GM12865 (cell line): Measurements from ENCODE around the gene CPB1.

Source experiments
- DNase-seq: peaks from one replicate; pipeline ENCODE4 v3.0.0; 2010; ENCODE audit warnings: low read depth
- H3K4me3 ChIP-seq: 2 replicates; pipeline ENCODE4 v1.5.1; 2011; ENCODE audit warnings: mild to moderate bottlenecking, low read depth, low read length, control low read depth
- TF ChIP-seq, protein P1 (sequence below): IDR thresholded peaks from 2 replicates; pipeline ENCODE4 v1.5.1; 2011; ENCODE audit warnings: low read length, control low read depth, low read depth, inconsistent platforms; ENCODE audit not compliant: insufficient read depth; ENCODE audit errors: missing control alignments

Gene CPB1

DNA sequence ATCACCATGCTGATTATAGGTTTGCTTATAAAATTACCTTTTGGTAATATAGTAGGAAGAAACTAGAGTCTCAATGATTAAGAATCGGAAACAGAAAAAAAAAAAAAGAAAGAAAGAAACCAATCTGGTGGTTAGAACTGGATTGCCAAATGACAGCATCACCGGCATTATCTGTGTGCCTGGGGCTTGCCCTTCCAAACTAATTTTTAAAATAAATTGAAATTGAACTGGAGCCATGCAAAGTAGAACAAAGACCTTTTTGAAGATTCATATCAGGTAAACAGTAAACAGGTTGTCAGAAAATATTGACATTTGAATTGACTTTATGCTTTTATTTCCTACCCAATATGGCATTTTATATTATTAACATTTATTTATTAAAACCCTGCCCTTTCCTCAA is 11.2 kb upstream of the CPB1 start:
- no peak overlapping the region for H3K4me3 ChIP-seq
- TF ChIP-seq, protein P1, sequence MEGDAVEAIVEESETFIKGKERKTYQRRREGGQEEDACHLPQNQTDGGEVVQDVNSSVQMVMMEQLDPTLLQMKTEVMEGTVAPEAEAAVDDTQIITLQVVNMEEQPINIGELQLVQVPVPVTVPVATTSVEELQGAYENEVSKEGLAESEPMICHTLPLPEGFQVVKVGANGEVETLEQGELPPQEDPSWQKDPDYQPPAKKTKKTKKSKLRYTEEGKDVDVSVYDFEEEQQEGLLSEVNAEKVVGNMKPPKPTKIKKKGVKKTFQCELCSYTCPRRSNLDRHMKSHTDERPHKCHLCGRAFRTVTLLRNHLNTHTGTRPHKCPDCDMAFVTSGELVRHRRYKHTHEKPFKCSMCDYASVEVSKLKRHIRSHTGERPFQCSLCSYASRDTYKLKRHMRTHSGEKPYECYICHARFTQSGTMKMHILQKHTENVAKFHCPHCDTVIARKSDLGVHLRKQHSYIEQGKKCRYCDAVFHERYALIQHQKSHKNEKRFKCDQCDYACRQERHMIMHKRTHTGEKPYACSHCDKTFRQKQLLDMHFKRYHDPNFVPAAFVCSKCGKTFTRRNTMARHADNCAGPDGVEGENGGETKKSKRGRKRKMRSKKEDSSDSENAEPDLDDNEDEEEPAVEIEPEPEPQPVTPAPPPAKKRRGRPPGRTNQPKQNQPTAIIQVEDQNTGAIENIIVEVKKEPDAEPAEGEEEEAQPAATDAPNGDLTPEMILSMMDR = no peak
- no peak for DNase-seq

DNA sequence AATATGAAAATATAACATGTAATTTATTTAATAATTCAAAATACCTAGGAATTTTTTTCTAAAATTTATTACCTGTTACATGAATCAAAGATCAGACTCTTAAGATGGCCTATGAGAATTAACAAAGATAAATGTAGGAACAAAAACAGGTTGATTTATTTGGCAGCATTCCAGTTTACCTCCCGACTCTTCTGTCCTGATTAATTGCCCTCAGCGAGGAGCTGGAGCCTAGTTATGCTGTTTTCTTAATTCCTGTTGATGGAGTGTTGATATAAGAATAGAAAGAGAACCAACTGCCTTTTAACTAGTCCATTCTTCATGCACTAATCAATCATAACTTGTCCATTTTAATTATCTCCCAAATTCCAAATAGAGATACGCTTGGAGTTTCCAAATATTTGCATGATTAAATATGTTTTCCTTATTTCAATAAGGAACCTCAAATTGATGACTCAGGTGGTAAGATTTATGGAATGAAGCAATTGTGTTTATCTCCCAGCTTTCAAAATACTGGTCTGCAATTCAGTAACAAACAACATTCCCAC is 10.6 kb upstream of the CPB1 start:
- TF ChIP-seq, protein P1 = no peak
- no peak for DNase-seq

DNA sequence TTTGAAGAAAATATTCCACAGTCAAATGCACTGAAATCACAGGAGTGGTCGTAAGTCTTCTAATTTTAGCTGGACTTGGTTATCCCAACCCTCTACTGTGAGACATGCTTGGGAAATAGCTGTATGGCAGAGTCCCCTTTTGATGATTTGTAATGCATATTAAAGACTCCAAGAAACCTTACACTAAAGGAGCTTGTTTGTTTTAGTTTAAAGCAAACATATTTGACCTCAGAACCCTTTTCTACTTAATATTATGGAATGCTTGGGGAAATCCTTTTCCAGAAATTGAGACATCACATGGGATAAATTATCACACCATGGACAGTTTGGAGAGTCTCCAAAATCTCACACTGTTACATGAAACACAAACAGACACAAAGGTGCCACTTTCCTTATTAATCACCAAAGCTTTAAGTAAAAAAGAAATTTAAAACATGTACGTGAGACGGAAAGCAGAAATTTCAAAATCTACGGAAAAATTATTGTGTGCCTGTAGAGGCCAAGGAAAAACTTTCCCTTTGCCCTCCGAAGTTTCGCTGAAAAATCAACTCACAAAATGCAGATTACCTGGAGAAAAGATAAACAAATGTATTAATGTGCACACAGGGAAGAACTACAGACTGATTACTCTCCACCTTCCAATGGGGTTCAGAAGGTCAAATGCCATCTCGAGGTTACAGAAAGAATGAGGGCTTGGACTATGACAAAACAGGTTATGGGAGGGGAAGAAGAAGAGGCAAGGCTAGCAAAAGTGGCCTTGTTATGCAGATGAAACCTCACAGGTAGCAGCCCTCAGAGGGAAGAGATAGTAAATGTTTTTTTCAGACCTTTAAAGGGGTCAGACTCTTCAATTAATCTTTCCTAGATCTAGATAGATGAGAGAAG is 7.0 kb upstream of the CPB1 start:
- TF ChIP-seq, protein P1 = no peak
- H3K4me3 ChIP-seq = no peak overlapping the region
- DNase-seq = no peak

More for the DNA sequence above, 10.6 kb upstream of the CPB1 start:
- H3K4me3 ChIP-seq = no peak overlapping the region

DNA sequence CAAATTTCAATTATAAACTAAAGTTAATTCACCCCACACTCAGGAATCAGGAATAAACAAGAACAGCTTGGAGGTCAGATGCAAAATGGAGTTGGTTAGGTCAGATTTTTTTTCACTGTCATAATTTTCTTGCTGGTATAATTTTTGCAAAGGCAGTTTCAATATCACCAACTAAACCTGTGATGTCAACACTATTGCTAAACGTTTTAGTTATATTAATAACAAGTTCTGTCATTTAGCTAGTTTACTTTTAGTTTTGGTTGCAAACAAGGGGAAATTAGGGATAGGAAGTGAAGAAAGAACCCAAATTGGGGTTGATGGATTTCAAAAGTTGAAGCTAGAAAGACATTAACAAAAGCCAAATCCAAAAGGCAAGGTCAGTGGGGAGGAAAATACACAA is 4.6 kb upstream of the CPB1 start:
- DNase-seq = no peak
- TF ChIP-seq, protein P1 = no peak
- no peak overlapping the region for H3K4me3 ChIP-seq

DNA sequence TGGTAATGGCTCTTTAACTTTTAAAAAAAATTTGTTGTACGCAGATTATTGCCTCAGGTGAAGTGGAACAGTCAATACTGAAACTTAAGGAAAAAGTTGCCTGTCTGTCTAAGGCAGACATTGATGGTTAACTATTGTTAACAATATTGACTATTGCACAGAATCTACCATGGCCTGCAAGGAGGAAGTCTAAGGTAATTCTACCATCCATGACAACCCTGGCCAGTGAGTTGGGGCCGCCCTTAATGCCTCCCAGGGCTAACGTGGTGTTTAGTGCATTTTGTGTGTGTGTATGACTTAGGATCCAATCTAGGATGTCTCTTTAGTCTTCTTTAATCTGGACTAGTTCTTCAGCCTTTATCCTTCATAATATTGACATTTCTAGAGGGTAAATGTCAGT is 2.1 kb upstream of the CPB1 start:
- TF ChIP-seq, protein P1 = no peak

DNA sequence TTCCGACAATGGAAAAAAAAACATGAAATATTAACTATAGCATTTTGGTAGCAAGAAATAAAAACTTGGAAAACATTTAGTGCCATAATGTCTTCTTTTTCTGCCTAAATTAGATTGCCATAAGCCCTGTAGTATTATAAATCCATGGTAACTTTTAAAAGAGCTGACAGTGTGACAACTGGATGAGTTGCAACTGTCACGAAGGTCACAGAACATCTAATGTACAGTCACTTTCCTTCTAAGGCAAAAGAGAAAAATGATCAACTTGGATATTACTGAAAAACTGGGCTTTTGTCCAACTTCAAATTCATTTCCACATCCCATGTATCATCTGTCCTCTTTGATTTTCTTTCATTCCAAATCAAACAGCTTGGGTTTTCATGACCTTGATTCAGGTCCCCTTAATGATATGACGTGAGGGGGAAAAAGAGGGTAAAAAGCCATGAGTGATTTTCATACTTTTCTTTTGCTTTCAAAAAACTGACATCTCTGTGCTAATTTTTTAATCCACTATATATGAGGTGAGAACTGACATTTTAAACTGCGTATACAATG is 602 bp downstream of the CPB1 start:
- no peak overlapping the region for H3K4me3 ChIP-seq
- DNase-seq = no peak
- TF ChIP-seq, protein P1 = no peak

More for the DNA sequence above, 2.1 kb upstream of the CPB1 start:
- H3K4me3 ChIP-seq = no peak overlapping the region
- no peak for DNase-seq
